Measurements from ENCODE around the gene GOT1.

Gene GOT1

GRCh38 chr10:99364125-99364524, 66.3 kb downstream of the GOT1 start:
- no peak for TF ChIP-seq CTCF (IDR thresholded peaks at IDR 0.05; ENCODE audit: low read depth, low read length)
- no peak overlapping the region for H3K4me3 ChIP-seq (ENCODE audit: low read depth, low read length)

GRCh38 chr10:99360934-99361333, 69.5 kb downstream of the GOT1 start:
- no peak overlapping the region for H3K4me3 ChIP-seq (ENCODE audit: low read depth, low read length)
- TF ChIP-seq CTCF (IDR thresholded peaks at IDR 0.05; ENCODE audit: low read depth, low read length) = no peak

- no peak for TF ChIP-seq CTCF (IDR thresholded peaks at IDR 0.05; ENCODE audit: low read depth, low read length)
- no peak overlapping the region for H3K4me3 ChIP-seq (ENCODE audit: low read depth, low read length)
Measured at GRCh38 chr10:99358101-99358500, 72.3 kb downstream of the GOT1 start.

GRCh38 chr10:99357691-99358090, 72.7 kb downstream of the GOT1 start:
- no peak overlapping the region for H3K4me3 ChIP-seq (ENCODE audit: low read depth, low read length)

GRCh38 chr10:99353182-99353581, 77.2 kb downstream of the GOT1 start:
- no peak overlapping the region for H3K4me3 ChIP-seq (ENCODE audit: low read depth, low read length)
- no peak for TF ChIP-seq CTCF (IDR thresholded peaks at IDR 0.05; ENCODE audit: low read depth, low read length)

More at GRCh38 chr10:99357691-99358090, 72.7 kb downstream of the GOT1 start:
- TF ChIP-seq CTCF (IDR thresholded peaks at IDR 0.05; ENCODE audit: low read depth, low read length) = no peak

DNA sequence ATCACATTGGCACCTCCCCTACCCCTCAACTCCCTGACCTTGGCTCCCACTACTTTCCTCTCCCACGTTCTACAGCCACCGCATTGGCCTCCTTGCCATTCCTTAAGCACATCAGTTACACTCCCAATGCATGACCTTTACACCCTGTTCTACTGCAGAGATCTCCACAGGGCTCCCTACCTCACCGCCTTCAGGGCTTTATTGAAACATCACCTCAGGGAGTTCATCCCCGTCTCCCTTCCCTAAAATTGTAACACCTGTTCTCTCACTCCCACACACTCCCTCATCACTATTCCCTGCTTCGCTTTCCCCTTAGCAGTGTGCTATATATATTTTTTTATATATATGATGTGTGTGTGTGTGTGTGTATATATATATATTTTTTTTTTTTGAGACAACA, 82.8 kb downstream of the GOT1 start:
- no peak for TF ChIP-seq CTCF (IDR thresholded peaks at IDR 0.05; ENCODE audit: low read depth, low read length)
- H3K4me3 ChIP-seq (ENCODE audit: low read depth, low read length) = no peak overlapping the region
